ENCODE measurements around the gene AWAT2.

DNA sequence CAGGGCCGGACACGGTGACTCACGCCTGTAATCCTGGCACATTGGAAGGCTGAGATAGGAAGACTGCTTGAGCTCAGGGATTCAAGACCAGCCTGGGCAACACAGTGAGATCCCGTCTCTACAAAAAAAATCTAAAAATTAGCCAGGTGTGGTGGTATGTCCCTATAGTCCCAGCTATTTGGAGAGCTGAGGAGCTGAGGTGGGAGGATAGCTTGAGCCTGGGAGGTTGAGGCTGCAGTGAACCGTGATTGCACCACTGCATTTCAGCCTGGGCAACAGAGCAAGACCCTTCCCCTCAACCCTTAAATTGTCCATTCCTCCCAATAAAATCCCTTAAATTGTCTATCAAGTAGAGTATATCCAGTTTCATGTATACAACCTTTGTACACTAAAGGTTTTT lies 29.6 kb upstream of the AWAT2 start:
- TF ChIP-seq SMAD3 (CRISPR knock-in tag; IDR thresholded peaks at IDR 0.05; ENCODE audit: borderline replicate concordance) = no peak
- TF ChIP-seq, protein P1, sequence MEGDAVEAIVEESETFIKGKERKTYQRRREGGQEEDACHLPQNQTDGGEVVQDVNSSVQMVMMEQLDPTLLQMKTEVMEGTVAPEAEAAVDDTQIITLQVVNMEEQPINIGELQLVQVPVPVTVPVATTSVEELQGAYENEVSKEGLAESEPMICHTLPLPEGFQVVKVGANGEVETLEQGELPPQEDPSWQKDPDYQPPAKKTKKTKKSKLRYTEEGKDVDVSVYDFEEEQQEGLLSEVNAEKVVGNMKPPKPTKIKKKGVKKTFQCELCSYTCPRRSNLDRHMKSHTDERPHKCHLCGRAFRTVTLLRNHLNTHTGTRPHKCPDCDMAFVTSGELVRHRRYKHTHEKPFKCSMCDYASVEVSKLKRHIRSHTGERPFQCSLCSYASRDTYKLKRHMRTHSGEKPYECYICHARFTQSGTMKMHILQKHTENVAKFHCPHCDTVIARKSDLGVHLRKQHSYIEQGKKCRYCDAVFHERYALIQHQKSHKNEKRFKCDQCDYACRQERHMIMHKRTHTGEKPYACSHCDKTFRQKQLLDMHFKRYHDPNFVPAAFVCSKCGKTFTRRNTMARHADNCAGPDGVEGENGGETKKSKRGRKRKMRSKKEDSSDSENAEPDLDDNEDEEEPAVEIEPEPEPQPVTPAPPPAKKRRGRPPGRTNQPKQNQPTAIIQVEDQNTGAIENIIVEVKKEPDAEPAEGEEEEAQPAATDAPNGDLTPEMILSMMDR (IDR thresholded peaks at IDR 0.05) = no peak
